Mucosa of descending colon (tissue), 3 donors: ENCODE results near the gene ZFP90. TPM values are rescaled to one million over a fixed set of nuclear protein-coding genes. Genes with fewer than 3 reads are reported as not detected.

Experiments
- ATAC-seq: fragments of 200-7000 bp; cut with Tn5 transposase; one replicate; pipeline ENCODE4 v1.9.1; 2020; ENCODE audit warnings: mild to moderate bottlenecking, moderate library complexity
- DNase-seq, 3 donors: peaks; one replicate each; pipeline ENCODE4 v3.0.0-alpha.2; 2020
- H3K36me3 ChIP-seq: fragments of 200-600 bp; one replicate; pipeline ENCODE4 v1.8.0; 2021; ENCODE audit warnings: low read depth, mild to moderate bottlenecking
- H3K4me1 ChIP-seq: fragments of 200-600 bp; one replicate; pipeline ENCODE4 v1.8.0; 2021; ENCODE audit warnings: low read depth, mild to moderate bottlenecking
- H3K4me3 ChIP-seq: fragments of 200-600 bp; one replicate; pipeline ENCODE4 v1.8.0; 2021; ENCODE audit warnings: mild to moderate bottlenecking
- H3K9me3 ChIP-seq: fragments of 200-600 bp; one replicate; pipeline ENCODE4 v1.8.0; 2021; ENCODE audit warnings: mild to moderate bottlenecking
- intact Hi-C, 2 donors: fragments of 100-400 bp; cut with DNase I in 1 of 2; cut with micrococcal nuclease in 1 of 2; formaldehyde crosslinking; loops; one replicate each; pipeline versions ENCODE4 v1.11.0 to v1.11.1; 2022; cut with DNase I, micrococcal nuclease
- total RNA-seq, 3 donors: library from RNA; stranded (reverse); fragmentation: NEBNext Ultra II Directional in 2 of 3; extraction: Animal tissue kit (Norgen Biotek cat#: 25700) in 2 of 3; gene quantifications; one replicate each; pipeline versions ENCODE4 v1.2.1 to v1.2.4, GENCODE V29; 2021 to 2023
- TF ChIP-seq, protein P1 (sequence below): fragments of 200-600 bp; IDR thresholded peaks from one replicate; pipeline ENCODE4 v1.8.0; 2022; ENCODE audit warnings: antibody characterized with exemption, mild to moderate bottlenecking
- donor health status: DM: no; HTN: no; CAD: no; lungs with moderate emphysema.
- donor health status: DM: no; HTN: no; CAD: no.
- donor health status: DM: no; HTN: yes; CAD: no.

ZFP90 gene
- total RNA-seq, 3 donors from 2014 or later: 10.2 to 18.1 (median 12.8) TPM

DNA sequence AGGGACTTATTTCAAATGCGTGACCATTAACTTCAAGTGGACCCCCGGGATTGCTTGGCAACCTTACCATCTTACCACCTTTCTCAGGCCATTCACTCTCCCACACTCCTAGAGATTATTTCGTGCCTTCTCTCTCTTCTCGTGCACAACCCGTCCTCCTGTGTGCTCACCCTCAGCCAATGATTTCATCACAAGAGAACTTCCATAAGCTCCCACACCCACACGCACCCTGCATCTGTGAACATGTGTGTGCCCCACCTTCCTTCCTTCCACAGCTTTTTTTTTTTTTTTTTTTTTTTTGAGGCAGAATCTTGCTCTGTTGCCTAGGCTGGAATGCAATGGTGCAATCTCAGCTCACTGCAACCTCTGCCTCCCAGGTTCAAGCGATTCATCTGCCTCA is 78.6 kb downstream of the ZFP90 start:
- peaks cover 7% of the 10 kb centered on the region for H3K9me3 ChIP-seq
- DNase-seq (no peak), ATAC-seq (no peak)
- intact Hi-C loops: no loop called here
- no peaks in the 10 kb centered on the region for H3K36me3 ChIP-seq
- TF ChIP-seq, protein P1, sequence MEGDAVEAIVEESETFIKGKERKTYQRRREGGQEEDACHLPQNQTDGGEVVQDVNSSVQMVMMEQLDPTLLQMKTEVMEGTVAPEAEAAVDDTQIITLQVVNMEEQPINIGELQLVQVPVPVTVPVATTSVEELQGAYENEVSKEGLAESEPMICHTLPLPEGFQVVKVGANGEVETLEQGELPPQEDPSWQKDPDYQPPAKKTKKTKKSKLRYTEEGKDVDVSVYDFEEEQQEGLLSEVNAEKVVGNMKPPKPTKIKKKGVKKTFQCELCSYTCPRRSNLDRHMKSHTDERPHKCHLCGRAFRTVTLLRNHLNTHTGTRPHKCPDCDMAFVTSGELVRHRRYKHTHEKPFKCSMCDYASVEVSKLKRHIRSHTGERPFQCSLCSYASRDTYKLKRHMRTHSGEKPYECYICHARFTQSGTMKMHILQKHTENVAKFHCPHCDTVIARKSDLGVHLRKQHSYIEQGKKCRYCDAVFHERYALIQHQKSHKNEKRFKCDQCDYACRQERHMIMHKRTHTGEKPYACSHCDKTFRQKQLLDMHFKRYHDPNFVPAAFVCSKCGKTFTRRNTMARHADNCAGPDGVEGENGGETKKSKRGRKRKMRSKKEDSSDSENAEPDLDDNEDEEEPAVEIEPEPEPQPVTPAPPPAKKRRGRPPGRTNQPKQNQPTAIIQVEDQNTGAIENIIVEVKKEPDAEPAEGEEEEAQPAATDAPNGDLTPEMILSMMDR: no peak
- no peak overlapping the region for H3K4me3 ChIP-seq
- H3K4me1 ChIP-seq: no peaks in the 10 kb centered on the region

Other genes with a start within 250 kb of the ZFP90 start
- gene SLC7A6OS, start 228.3 kb upstream of the ZFP90 start, total RNA-seq: 10 to 100 TPM; 16.2 to 22.0 (median 18.4) TPM
- 10 to 100 TPM; 31.0 to 42.2 (median 41.0) TPM for gene PRMT7, start 228.3 kb upstream of the ZFP90 start, total RNA-seq
- gene SMPD3, start 90.8 kb upstream of the ZFP90 start, total RNA-seq: 10 to 100 TPM; 31.8 to 82.7 (median 62.3) TPM
- gene CDH3, start 106.0 kb downstream of the ZFP90 start, total RNA-seq: under 1 TPM; 0.22 to 0.77 (median 0.38) TPM
- 100 to 1,000 TPM; 284 to 777 (median 667) TPM for gene CDH1, start 198.0 kb downstream of the ZFP90 start, total RNA-seq